H7 (cell line): Measurements from ENCODE around the gene OR4X1. TPM values are rescaled to one million over a fixed set of nuclear protein-coding genes. Genes with fewer than 3 reads are reported as not detected.
"Not testable (repeated sequence)": the region's sequence is repeated elsewhere in the genome, so short reads cannot be mapped to it uniquely, and the experiment has no call there.

Source experiments
- DNase-seq: peaks from one replicate; pipeline ENCODE4 v3.0.0; 2012
- H3K27me3 ChIP-seq: 2 replicates; pipeline ENCODE4 v1.6.0; 2011; ENCODE audit warnings: mild to moderate bottlenecking, low read length; ENCODE audit not compliant: control insufficient read depth, insufficient read depth
- H3K36me3 ChIP-seq: replicated peaks from 2 replicates; pipeline ENCODE4 v1.5.1; 2011; ENCODE audit warnings: low read length; ENCODE audit not compliant: control insufficient read depth, insufficient read depth
- H3K4me3 ChIP-seq: 2 replicates; pipeline ENCODE4 v1.5.1; 2011; ENCODE audit warnings: low read depth, mild to moderate bottlenecking, control low read depth, low read length, moderate library complexity; ENCODE audit not compliant: insufficient read depth
- total RNA-seq: library from RNA; depleted of rRNA; stranded (reverse); fragments of >200 nt; shearing (Covaris generic); gene quantifications from 2 replicates; pipeline ENCODE4 v1.2.3, GENCODE V29; 2014; rRNA removed

The OR4X1 gene, protein sequence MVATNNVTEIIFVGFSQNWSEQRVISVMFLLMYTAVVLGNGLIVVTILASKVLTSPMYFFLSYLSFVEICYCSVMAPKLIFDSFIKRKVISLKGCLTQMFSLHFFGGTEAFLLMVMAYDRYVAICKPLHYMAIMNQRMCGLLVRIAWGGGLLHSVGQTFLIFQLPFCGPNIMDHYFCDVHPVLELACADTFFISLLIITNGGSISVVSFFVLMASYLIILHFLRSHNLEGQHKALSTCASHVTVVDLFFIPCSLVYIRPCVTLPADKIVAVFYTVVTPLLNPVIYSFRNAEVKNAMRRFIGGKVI
- not detected in 2 replicates for total RNA-seq

GRCh38 chr11:48263423-48263911 is at the start of gene OR4X1:
TSS of gene OR4X1 (plus strand) at chr11:48263861. CDS start at chr11:48263861, 0 bp downstream.
- Histone ChIP-seq H3K27me3 (no peaks in the 10 kb centered on the region), H3K4me3 (no peak within 1 kb of the TSS), H3K36me3 (no peaks in the 10 kb centered on the region)
- DNase-seq = no peak

DNA sequence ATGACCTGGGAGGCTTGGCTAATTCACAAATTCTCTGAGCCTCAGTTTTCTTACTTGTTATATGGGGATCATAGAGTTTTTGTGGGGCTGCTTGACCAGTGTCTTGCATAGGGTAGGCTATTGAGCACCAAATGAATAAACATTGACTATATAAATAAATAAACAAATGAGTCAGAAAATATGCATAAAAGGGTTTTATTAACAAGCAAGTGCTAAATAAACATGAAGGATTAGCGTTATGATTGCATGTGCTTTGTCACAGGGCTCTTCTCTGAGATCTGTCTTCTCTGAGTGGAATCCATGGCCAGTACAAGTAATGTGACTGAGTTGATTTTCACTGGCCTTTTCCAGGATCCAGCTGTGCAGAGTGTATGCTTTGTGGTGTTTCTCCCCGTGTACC is 47.2 kb upstream of the OR4X1 start, which contains the start of gene OR4B1:
Gene OR4B1, plus strand, starts transcription at position 301 of the 400 bp plus-strand sequence. Its CDS starts 0 bp downstream, at position 301.
- no peaks in the 10 kb centered on the region for H3K27me3 ChIP-seq
- DNase-seq = no peak
- no peak within 1 kb of the TSS for H3K4me3 ChIP-seq
- H3K36me3 ChIP-seq = no peaks in the 10 kb centered on the region

DNA sequence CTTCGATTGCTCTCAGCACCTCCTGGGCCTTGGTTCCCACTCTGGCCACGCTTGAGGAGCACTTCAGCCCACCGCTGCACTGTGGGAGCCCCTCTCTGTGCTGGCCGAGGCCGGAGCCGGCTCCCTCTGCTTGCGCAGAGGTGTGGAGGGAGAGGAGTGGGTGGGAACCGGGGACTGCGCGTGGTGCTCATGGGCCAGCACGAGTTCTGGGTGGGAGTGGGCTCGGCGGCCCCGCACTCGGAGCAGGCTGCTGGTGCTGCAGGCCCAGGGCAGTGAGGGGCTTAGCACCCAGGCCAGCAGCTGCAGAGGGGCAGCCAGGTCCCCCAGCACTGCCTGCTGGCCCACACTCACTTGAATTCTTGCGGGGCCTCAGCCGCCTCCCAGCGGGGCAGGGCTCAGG is 34.9 kb upstream of the OR4X1 start:
- Histone ChIP-seq H3K36me3 (no peaks in the 10 kb centered on the region), H3K27me3 (no peaks in the 10 kb centered on the region), H3K4me3 (no peak overlapping the region)
- DNase-seq = no peak

DNA sequence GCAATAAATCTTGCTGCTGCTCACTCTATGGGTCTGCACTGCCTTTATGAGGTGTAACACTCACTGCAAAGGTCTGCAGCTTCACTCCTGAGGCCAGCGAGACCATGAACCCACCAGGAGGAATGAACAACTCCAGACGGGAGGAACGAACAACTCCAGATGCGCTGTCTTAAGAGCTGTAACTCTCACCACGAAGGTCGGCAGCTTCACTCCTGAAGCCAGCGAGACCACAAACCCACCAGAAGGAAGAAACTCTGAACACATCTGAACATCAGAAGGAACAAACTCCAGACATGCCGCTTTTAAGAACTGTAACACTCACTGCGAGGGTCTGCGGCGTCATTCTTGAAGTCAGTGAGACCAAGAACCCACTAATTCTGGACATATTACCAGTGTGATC is 33.6 kb upstream of the OR4X1 start:
- H3K27me3 ChIP-seq, DNase-seq, H3K4me3 ChIP-seq, H3K36me3 ChIP-seq: not testable (repeated sequence)

DNA sequence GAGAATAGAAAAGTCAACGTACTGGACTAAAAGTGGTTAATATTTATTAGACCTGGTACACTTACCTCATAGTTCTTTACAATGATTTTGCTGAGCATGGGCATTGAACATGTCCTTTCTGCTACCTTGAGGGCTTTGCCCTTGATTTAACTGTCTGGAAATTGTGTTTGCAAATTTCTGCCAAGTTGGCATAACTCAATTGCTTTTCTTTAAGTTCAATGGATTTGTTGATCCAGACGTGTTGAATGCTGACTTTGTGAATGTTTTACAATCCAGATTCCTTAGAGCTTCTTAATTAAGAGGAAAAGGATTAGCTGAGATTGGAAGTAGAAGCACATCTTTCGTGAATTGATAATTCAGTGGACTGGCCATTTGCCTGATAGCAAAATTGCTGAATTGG is 25.9 kb upstream of the OR4X1 start:
- DNase-seq = no peak
- no peaks in the 10 kb centered on the region for H3K36me3 ChIP-seq
- no peak overlapping the region for H3K4me3 ChIP-seq
- H3K27me3 ChIP-seq = no peaks in the 10 kb centered on the region

- H3K4me3 ChIP-seq = no peak overlapping the region
- DNase-seq = no peak
- no peaks in the 10 kb centered on the region for H3K36me3 ChIP-seq
- H3K27me3 ChIP-seq = no peaks in the 10 kb centered on the region
Observed at GRCh38 chr11:48242501-48242900, 21.2 kb upstream of the OR4X1 start.

DNA sequence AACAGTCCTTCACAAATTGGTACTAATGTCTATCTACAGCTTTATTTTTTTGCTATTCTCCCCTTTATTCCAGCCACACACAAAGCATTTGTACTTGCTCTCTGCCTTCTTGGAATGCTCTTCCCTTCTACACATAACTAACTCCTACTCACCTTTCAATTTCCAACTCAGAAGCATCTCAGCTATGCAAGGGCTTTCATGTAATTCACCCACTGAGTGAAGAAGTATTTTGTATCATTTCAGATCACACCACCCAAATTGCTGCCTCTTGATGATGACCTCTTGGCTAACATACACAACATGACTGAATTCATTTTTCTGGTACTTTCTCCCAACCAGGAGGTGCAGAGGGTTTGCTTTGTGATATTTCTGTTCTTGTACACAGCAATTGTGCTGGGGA is 18.9 kb upstream of the OR4X1 start, which contains the start of gene OR4X2:
Gene OR4X2, plus strand, starts transcription at position 301 of the 400 bp plus-strand sequence. Its CDS starts 0 bp downstream, at position 301.
- no peak for DNase-seq
- Histone ChIP-seq H3K36me3 (no peaks in the 10 kb centered on the region), H3K27me3 (no peaks in the 10 kb centered on the region)

GRCh38 chr11:48248902-48249301 is 14.8 kb upstream of the OR4X1 start:
- no peak overlapping the region for H3K4me3 ChIP-seq
- no peaks in the 10 kb centered on the region for H3K36me3 ChIP-seq

More for the DNA sequence above, 18.9 kb upstream of the OR4X1 start, which contains the start of gene OR4X2:
- H3K4me3 ChIP-seq = no peak within 1 kb of the TSS

GRCh38 chr11:48261600-48261999 is 2.1 kb upstream of the OR4X1 start:
- H3K27me3 ChIP-seq = no peaks in the 10 kb centered on the region
- DNase-seq = no peak
- H3K36me3 ChIP-seq = no peaks in the 10 kb centered on the region
- H3K4me3 ChIP-seq = no peak overlapping the region

More at GRCh38 chr11:48248902-48249301, 14.8 kb upstream of the OR4X1 start:
- H3K27me3 ChIP-seq = no peaks in the 10 kb centered on the region
- no peak for DNase-seq

DNA sequence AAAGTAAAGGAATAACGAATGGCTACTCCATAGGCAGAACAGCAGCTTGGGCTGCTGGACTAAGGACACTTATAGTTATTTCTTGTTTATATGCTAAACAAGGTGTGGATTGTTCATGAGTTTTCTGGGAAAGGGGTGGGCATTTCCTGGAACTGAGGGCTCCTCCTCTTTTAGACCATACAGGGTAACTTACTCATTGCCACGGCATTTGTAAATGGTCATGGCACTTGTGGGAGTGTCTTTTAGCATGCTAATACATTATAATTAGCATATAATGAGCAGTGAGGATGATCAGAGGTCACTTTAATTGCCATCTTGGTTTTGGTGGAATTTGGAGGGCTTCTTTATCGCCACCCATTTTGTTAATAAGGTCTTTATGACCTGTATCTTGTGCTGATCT is 7.0 kb downstream of the OR4X1 start:
- no peaks in the 10 kb centered on the region for H3K36me3 ChIP-seq
- no peak for DNase-seq
- no peak overlapping the region for H3K4me3 ChIP-seq
- H3K27me3 ChIP-seq = no peaks in the 10 kb centered on the region; the same call in 1 of the 2 replicates

DNA sequence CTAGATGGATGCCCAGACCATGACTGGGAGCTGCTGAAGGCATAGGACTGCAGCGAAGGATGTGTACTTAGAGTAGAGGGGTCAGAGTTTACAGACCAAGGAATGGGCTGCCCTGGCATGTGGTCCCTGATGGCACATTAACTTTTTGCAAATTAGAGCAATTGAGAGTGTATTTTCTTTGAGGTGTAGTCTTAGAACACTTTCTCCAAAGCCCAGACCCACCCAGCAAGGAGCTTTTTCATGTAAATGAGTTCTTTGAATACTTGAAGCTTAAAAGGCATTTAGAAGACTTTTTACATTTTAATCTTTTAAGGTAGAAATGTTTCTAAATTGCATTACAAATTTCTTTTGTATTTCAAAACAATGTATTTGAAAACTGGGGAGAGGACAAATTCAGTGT is 8.9 kb downstream of the OR4X1 start:
- Histone ChIP-seq H3K4me3 (no peak overlapping the region), H3K27me3 (no peaks in the 10 kb centered on the region; the same call in 1 of the 2 replicates), H3K36me3 (no peaks in the 10 kb centered on the region)
- no peak for DNase-seq

DNA sequence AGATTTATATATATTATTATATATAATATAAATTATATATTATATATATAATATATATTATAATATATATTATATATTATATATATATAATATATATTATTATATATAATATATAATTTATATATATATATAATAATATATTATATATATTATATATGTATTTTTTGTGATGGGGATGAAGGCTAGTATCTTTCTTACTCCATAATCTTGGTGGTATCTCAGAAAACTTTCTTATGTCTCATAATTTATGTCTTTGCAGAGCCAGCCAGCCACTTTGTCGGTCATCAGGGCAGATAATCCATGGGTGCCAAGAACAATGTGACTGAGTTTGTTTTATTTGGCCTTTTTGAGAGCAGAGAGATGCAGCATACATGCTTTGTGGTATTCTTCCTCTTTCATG is 42.3 kb downstream of the OR4X1 start, which contains the start of gene OR4S1:
Gene OR4S1, plus strand, starts transcription at position 301 of the 400 bp plus-strand sequence. Its CDS starts 0 bp downstream, at position 301.
- no peak within 1 kb of the TSS for H3K4me3 ChIP-seq
- DNase-seq = no peak
- no peaks in the 10 kb centered on the region for H3K27me3 ChIP-seq
- no peaks in the 10 kb centered on the region for H3K36me3 ChIP-seq

DNA sequence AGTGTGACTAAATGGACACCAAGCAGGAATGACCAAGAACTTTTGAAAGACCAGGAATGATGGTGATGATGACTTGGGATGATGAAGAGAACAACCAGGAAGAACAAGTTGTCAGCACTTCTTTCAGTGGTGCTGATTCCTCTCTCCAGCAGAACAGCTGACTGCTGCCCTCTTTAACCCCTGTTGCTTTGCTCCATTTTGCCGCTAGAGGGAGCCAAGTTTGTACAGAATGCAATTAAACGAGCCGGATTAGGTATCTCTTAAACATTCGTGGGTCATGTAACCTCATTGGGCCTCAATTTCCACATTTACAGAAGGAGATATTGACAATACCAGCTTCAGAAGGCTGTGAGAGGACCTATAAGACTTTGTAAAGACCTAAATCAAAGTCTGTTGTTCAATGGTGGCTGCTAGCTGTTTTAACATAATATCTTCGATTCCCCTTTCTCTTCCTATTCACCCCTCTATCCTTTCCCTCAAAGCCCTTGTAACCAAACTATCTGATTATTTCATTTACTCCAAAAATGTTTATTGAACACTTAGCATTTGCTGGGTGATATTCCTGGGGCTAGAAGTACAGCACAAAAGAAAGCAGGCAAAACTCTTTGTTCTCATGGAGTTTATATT is 44.2 kb downstream of the OR4X1 start:
- no peak overlapping the region for H3K4me3 ChIP-seq
- H3K27me3 ChIP-seq = no peaks in the 10 kb centered on the region
- DNase-seq = peak; percentile 30
- H3K36me3 ChIP-seq = no peaks in the 10 kb centered on the region

DNA sequence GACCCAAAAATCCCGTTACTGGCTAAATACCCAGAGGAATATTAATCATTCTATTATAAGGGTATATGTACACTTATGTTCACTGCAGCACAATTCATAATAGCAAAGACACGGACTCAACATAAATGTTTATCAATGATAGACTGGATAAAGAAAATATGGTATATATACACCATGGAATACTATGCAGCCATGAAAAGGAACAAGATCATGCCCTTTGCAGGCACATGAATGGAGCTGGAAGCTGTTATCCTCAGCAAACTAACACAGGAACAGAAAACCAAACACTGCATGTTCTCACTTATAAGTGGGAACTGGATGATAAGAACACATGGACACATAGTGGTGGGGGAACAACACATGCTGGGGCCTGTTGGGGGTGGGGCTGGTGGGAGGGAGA is 49.9 kb downstream of the OR4X1 start:
- H3K36me3 ChIP-seq, H3K27me3 ChIP-seq, DNase-seq, H3K4me3 ChIP-seq: not testable (repeated sequence)
